Posterior cingulate gyrus (tissue), 11 donors: ENCODE results near the gene GTF3C1.

Experiments used
- DNase-seq, 10 donors: peaks; one replicate each; pipeline versions ENCODE4 v3.0.0 to v3.0.0-alpha.2; 2020 to 2021; ENCODE audit warnings: mixed read lengths in 3 of 10
- intact Hi-C: fragments of 100-400 bp; cut with DNase I; formaldehyde crosslinking; loops from one replicate; pipeline ENCODE4 v1.15.1; 2023

The GTF3C1 gene

DNA sequence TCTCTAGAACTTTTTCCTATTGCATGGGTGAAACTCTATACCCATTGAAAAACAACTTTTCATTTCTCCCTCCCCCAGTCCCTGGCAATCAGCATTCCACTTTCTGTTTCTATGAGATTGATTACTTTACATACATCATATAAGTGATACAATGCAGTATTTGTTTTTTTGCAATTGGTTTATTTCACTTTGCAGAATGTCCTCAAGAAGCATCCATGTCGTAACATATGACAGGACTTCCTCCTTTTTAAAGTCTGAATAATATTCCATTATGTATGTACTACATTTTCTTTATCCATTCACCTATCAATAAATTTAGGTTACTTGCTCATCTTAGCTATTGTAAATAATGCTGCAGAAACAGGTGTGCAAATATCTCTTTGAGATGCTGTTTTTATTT, 139.0 kb downstream of the GTF3C1 start:
- intact Hi-C loops, result no loop called here
- DNase-seq, result no peak
